NCI-H446 treated with DMSO at 0.1 percent for 48 hours (cell line): ENCODE data around the gene HHIP.

Experiments used
- DNase-seq: peaks from one replicate; lab custom pipeline; 2025; lab: John Stamatoyannopoulos, UW

The HHIP gene

GRCh38 chr4:144645631-144646522, at the start of gene HHIP:
HHIP (plus strand) TSS chr4:144646156; CDS start chr4:144646676, 520 bp downstream.
- DNase-seq = no peak

GRCh38 chr4:144597171-144597570, 48.8 kb upstream of the HHIP start:
- no peak for DNase-seq

GRCh38 chr4:144599621-144600020, 46.3 kb upstream of the HHIP start:
- DNase-seq = no peak

GRCh38 chr4:144611850-144612249, 34.1 kb upstream of the HHIP start:
- no peak for DNase-seq

GRCh38 chr4:144614850-144615585, 30.9 kb upstream of the HHIP start:
- DNase-seq = no peak

GRCh38 chr4:144621681-144622080, 24.3 kb upstream of the HHIP start:
- DNase-seq = no peak

GRCh38 chr4:144627663-144628076, 18.3 kb upstream of the HHIP start:
- no peak for DNase-seq

GRCh38 chr4:144633215-144633614, 12.7 kb upstream of the HHIP start:
- DNase-seq = no peak

GRCh38 chr4:144634978-144635747, 10.8 kb upstream of the HHIP start:
- no peak for DNase-seq

GRCh38 chr4:144644368-144645101, 1.4 kb upstream of the HHIP start:
- no peak for DNase-seq

- no peak for DNase-seq
These were observed 790 bp upstream of the HHIP start for GRCh38 chr4:144645102-144645630.

- DNase-seq = no peak
These were observed 653 bp downstream of the HHIP start for GRCh38 chr4:144646523-144647094.

GRCh38 chr4:144647095-144647561, 1.2 kb downstream of the HHIP start:
- no peak for DNase-seq

GRCh38 chr4:144647590-144647989, 1.6 kb downstream of the HHIP start:
- no peak for DNase-seq

GRCh38 chr4:144648042-144648441, 2.1 kb downstream of the HHIP start:
- no peak for DNase-seq

- no peak for DNase-seq
These were observed 3.7 kb downstream of the HHIP start for GRCh38 chr4:144649646-144650045.

- DNase-seq = no peak
These were observed 4.5 kb downstream of the HHIP start for GRCh38 chr4:144650311-144651005.

GRCh38 chr4:144653781-144654545, 8.0 kb downstream of the HHIP start:
- no peak for DNase-seq

- DNase-seq = no peak
These were observed 9.5 kb downstream of the HHIP start for GRCh38 chr4:144655491-144655890.

- peak; percentile 1 for DNase-seq
These were observed 10.9 kb downstream of the HHIP start for GRCh38 chr4:144656850-144657249.
